A673 (cell line): Measurements from ENCODE around the gene ZNRF3. TPM values are rescaled to one million over a fixed set of nuclear protein-coding genes. Genes with fewer than 3 reads are reported as not detected.
A peak's percentile ranks its signal among the peaks of the same experiment; 100 is the strongest.

Source experiments
- BruUV-seq: library from RNA; stranded (reverse); fragments of 400-500 nt; replicated peaks from 2 replicates; lab custom pipeline; 2021; lab: Mats Ljungman, UMichigan
- CTCF ChIA-PET: fragments of 300-600 bp; sonication (Branson Sonifier 250); formaldehyde crosslinking; loops from one replicate; lab custom pipeline; 2022; ENCODE audit warnings: antibody characterized with exemption; lab: Charles Lee
- POLR2A ChIA-PET: fragments of 300-600 bp; sonication (Branson Sonifier 250); formaldehyde crosslinking; loops from one replicate; lab custom pipeline; 2022; ENCODE audit warnings: antibody characterized with exemption; ENCODE audit not compliant: low non-redundant PET; lab: Charles Lee
- DNase-seq: peaks from one replicate; pipeline ENCODE4 v3.0.0-alpha.2; 2015; ENCODE audit warnings: low spot score
- H3K27ac ChIP-seq: fragments of 200-600 bp; sonication (generic); 2 replicates; pipeline ENCODE4 v1.5.1; 2016; ENCODE audit warnings: mixed run types, low read depth, mild to moderate bottlenecking, mixed read lengths, antibody characterized with exemption, low read length; ENCODE audit not compliant: poor library complexity, severe bottlenecking
- H3K27me3 ChIP-seq: fragments of 200-600 bp; sonication (generic); replicated peaks from 2 replicates; pipeline ENCODE4 v1.6.1; 2017; ENCODE audit warnings: mixed run types, low read depth, mild to moderate bottlenecking, mixed read lengths, antibody characterized with exemption, low read length; ENCODE audit not compliant: insufficient read depth, poor library complexity
- H3K36me3 ChIP-seq: fragments of 200-600 bp; sonication (generic); 2 replicates; pipeline ENCODE4 v1.6.1; 2016; ENCODE audit warnings: mixed run types, mild to moderate bottlenecking, mixed read lengths, antibody characterized with exemption, low read length; ENCODE audit not compliant: insufficient read depth, poor library complexity, severe bottlenecking
- H3K4me1 ChIP-seq: fragments of 200-600 bp; sonication (generic); 2 replicates; pipeline ENCODE4 v1.6.1; 2017; ENCODE audit warnings: mixed run types, mild to moderate bottlenecking, mixed read lengths, antibody characterized with exemption, low read length; ENCODE audit not compliant: insufficient read depth, poor library complexity, severe bottlenecking
- H3K4me3 ChIP-seq: fragments of 200-600 bp; sonication (generic); 2 replicates; pipeline ENCODE4 v1.5.1; 2016; ENCODE audit warnings: low read depth, mixed run types, mild to moderate bottlenecking, mixed read lengths, low read length; ENCODE audit not compliant: poor library complexity, severe bottlenecking
- H3K9me3 ChIP-seq: fragments of 200-600 bp; sonication (generic); 2 replicates; pipeline ENCODE4 v1.6.1; 2016; ENCODE audit warnings: mixed run types, low read depth, mild to moderate bottlenecking, mixed read lengths, antibody characterized with exemption, low read length; ENCODE audit not compliant: poor library complexity, severe bottlenecking
- EZH2 ChIP-seq: fragments of 200-600 bp; sonication (generic); IDR thresholded peaks from 2 replicates; pipeline ENCODE4 v1.6.1; 2017; ENCODE audit warnings: borderline replicate concordance, low read depth, mild to moderate bottlenecking, mixed read lengths, antibody characterized with exemption, low read length; ENCODE audit not compliant: poor library complexity, severe bottlenecking
- intact Hi-C: fragments of 100-400 bp; cut with micrococcal nuclease; formaldehyde crosslinking; loops from one replicate; pipeline ENCODE4 v1.10.0; 2022; ENCODE audit not compliant: unreplicated experiment
- total RNA-seq: library from RNA; stranded (reverse); gene quantifications from 2 replicates; pipeline ENCODE4 v1.2.3, GENCODE V29; 2021
- TF ChIP-seq, protein P1 (sequence below): fragments of 300-800, 200-600 bp; sonication (generic); conservative IDR thresholded peaks from 2 replicates; pipeline ENCODE4 v1.5.1; 2017; ENCODE audit warnings: low read depth, mild to moderate bottlenecking, antibody characterized with exemption, low read length, moderate library complexity, mixed read lengths

The ZNRF3 gene
- total RNA-seq, 1 experiment from 2014 or later: 11.9 TPM

GRCh38 chr22:28950617-28951411 is 67.4 kb downstream of the ZNRF3 start:
- TF ChIP-seq, protein P1, sequence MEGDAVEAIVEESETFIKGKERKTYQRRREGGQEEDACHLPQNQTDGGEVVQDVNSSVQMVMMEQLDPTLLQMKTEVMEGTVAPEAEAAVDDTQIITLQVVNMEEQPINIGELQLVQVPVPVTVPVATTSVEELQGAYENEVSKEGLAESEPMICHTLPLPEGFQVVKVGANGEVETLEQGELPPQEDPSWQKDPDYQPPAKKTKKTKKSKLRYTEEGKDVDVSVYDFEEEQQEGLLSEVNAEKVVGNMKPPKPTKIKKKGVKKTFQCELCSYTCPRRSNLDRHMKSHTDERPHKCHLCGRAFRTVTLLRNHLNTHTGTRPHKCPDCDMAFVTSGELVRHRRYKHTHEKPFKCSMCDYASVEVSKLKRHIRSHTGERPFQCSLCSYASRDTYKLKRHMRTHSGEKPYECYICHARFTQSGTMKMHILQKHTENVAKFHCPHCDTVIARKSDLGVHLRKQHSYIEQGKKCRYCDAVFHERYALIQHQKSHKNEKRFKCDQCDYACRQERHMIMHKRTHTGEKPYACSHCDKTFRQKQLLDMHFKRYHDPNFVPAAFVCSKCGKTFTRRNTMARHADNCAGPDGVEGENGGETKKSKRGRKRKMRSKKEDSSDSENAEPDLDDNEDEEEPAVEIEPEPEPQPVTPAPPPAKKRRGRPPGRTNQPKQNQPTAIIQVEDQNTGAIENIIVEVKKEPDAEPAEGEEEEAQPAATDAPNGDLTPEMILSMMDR: 0 out of 2 replicates have a peak, but pooled peaks have one; percentile 23
- TF ChIP-seq EZH2: no peak
- CTCF ChIA-PET: no interaction called here
- intact Hi-C loops: no loop called here
- no TSS peak for BruUV-seq
- Histone ChIP-seq H3K4me3 (no peak overlapping the region), H3K9me3 (peaks cover 9% of the 10 kb centered on the region), H3K27ac (no peak overlapping the region), H3K27me3 (no peaks in the 10 kb centered on the region), H3K36me3 (no peaks in the 10 kb centered on the region), H3K4me1 (peaks cover 20% of the 10 kb centered on the region)
- DNase-seq: no peak
- POLR2A ChIA-PET: no interaction called here

- POLR2A ChIA-PET: no interaction called here
Observed at GRCh38 chr22:28951530-28951929, 68.2 kb downstream of the ZNRF3 start.

GRCh38 chr22:28951969-28952521 is 68.7 kb downstream of the ZNRF3 start:
- CTCF ChIA-PET: no interaction called here
- H3K27ac ChIP-seq: no peak overlapping the region
- H3K27me3 ChIP-seq: no peaks in the 10 kb centered on the region
- no peak overlapping the region for H3K4me3 ChIP-seq
- POLR2A ChIA-PET: no interaction called here
- DNase-seq: no peak
- TF ChIP-seq, protein P1: no peak; the same call in 1 of the 2 replicates
- TF ChIP-seq EZH2: no peak
- peaks cover 20% of the 10 kb centered on the region for H3K4me1 ChIP-seq
- peaks cover 2% of the 10 kb centered on the region for H3K9me3 ChIP-seq
- no peaks in the 10 kb centered on the region for H3K36me3 ChIP-seq
- BruUV-seq: no TSS peak
- intact Hi-C loops: no loop called here

More at GRCh38 chr22:28951530-28951929, 68.2 kb downstream of the ZNRF3 start:
- Histone ChIP-seq H3K4me1 (peaks cover 20% of the 10 kb centered on the region), H3K27ac (no peak overlapping the region), H3K27me3 (no peaks in the 10 kb centered on the region), H3K36me3 (no peaks in the 10 kb centered on the region), H3K9me3 (peaks cover 7% of the 10 kb centered on the region), H3K4me3 (no peak overlapping the region)
- TF ChIP-seq, protein P1: no peak
- TF ChIP-seq EZH2: no peak
- intact Hi-C loops: no loop called here
- BruUV-seq: no TSS peak
- DNase-seq: no peak
- CTCF ChIA-PET: no interaction called here
